ENCODE data around the gene GPR25. TPM values are rescaled to one million over a fixed set of nuclear protein-coding genes. Genes with fewer than 3 reads are reported as not detected.

The GPR25 gene
- total and polyA plus RNA-seq, 10 of the 15 experiments (the other 5 are each of a cell fraction or from before 2014, with no cell fraction given) = not detected

GRCh38 chr1:200891774-200892157 lies 19.0 kb downstream of the GPR25 start (continued):
- peak; percentile 27; the same call in 1 of the 2 replicates for TF ChIP-seq IKZF1 (conservative IDR thresholded peaks at IDR 0.05)
- no peak for TF ChIP-seq MYB (IDR thresholded peaks at IDR 0.05; ENCODE audit: borderline replicate concordance, low read depth, low read length)

GRCh38 chr1:200892546-200892945 lies 19.8 kb downstream of the GPR25 start:
- H3K4me3 ChIP-seq = peak overlapping the region; percentile 45; the same call in 1 of the 2 replicates
- peaks cover 54% of the 10 kb centered on the region for H3K4me1 ChIP-seq (ENCODE audit: control insufficient read depth, insufficient read depth, low read length)
- in situ Hi-C loops (cut with MboI) = no loop called here
- ChIA-PET RAD21 (ENCODE audit: unreplicated experiment) (interaction anchor here (0.6 to 11.2 kb wide), 12 partner anchors 13 to 270 kb away, joined by 3 to 139 read pairs (median 6); no protein-coding TSS in a partner anchor), CTCF (interaction anchor here (0.9 to 10.0 kb wide), 9 partner anchors 11 to 332 kb away, joined by 3 to 131 read pairs (median 16); no protein-coding TSS in a partner anchor), SMC1A (ENCODE audit: uncharacterized antibody, unreplicated experiment) (interaction anchor here (0.6 to 12.2 kb wide), 8 partner anchors 11 to 268 kb away, joined by 3 to 193 read pairs (median 4); no protein-coding TSS in a partner anchor), POLR2A (interaction anchor here (0.6 to 6.3 kb wide), 6 partner anchors 10 to 126 kb away, joined by 4 to 60 read pairs (median 13); no protein-coding TSS in a partner anchor)
- DNase-seq (ENCODE audit: low read depth, low spot score) = no peak
- H3K79me2 ChIP-seq (ENCODE audit: control insufficient read depth, insufficient read depth, low read length) = no peaks in the 10 kb centered on the region; the same call in none of the 2 replicates
- H3K27me3 ChIP-seq (replicated peaks in 1 of 2; ENCODE audit: control insufficient read depth in 2 of 2, insufficient read depth in 2 of 2, low read length in 1 of 2) = no peaks in the 10 kb centered on the region
- no peak for FAIRE-seq
- TF ChIP-seq SPI1 (IDR thresholded peaks at IDR 0.05; ENCODE audit: borderline replicate concordance, insufficient read depth, low read depth, low read length) = peak; percentile 14; the same call in 1 of the 2 replicates
- TF ChIP-seq, protein P1, sequence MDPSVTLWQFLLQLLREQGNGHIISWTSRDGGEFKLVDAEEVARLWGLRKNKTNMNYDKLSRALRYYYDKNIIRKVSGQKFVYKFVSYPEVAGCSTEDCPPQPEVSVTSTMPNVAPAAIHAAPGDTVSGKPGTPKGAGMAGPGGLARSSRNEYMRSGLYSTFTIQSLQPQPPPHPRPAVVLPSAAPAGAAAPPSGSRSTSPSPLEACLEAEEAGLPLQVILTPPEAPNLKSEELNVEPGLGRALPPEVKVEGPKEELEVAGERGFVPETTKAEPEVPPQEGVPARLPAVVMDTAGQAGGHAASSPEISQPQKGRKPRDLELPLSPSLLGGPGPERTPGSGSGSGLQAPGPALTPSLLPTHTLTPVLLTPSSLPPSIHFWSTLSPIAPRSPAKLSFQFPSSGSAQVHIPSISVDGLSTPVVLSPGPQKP (IDR thresholded peaks at IDR 0.05; ENCODE audit: low read depth, low read length) = no peak
- no peaks in the 10 kb centered on the region for H4K20me1 ChIP-seq (ENCODE audit: control insufficient read depth, insufficient read depth)
- no peak for ATAC-seq
- no peak overlapping the region for H2AFZ ChIP-seq (ENCODE audit: control insufficient read depth, low read depth, low read length)
- no peaks in the 10 kb centered on the region for H3K36me3 ChIP-seq (ENCODE audit: control insufficient read depth in 2 of 2, insufficient read depth in 2 of 2, low read length in 1 of 2)
- H3K9me3 ChIP-seq (replicated peaks; ENCODE audit: control insufficient read depth, insufficient read depth, low read length) = no peaks in the 10 kb centered on the region
- no peak overlapping the region; the same call in 1 of the 2 replicates for H3K9ac ChIP-seq (ENCODE audit: control insufficient read depth, insufficient read depth, low read length)
- intact Hi-C loops (cut with micrococcal nuclease; ENCODE audit: unreplicated experiment) = loop anchor here (5.0 kb wide), 1 partner anchor 130 kb away; the partner anchor contains the start of gene KIF21B
- no TSS peak for BruUV-seq (replicated peaks)
- peak overlapping the region; percentile 90 for H3K4me2 ChIP-seq (ENCODE audit: control insufficient read depth, insufficient read depth)
- WGBS (ENCODE audit: insufficient coverage, insufficient replicate concordance, low lambda C conversion rate, missing lambda C conversion rate) = 40% methylated on average over 4 of the region's 4 CpGs
- no peak overlapping the region for H3K27ac ChIP-seq (ENCODE audit: control insufficient read depth, insufficient read depth)
